Osteoblast (primary cell): ENCODE results near the gene LHX4. TPM values are rescaled to one million over a fixed set of nuclear protein-coding genes. Genes with fewer than 3 reads are reported as not detected.

ENCODE experiments used
- DNase-seq: peaks from one replicate; pipeline ENCODE4 v3.0.0; 2011; ENCODE audit warnings: low spot score, mixed read lengths; ENCODE audit not compliant: insufficient read length; ENCODE audit errors: missing footprints
- H2AFZ ChIP-seq: 2 replicates; pipeline ENCODE4 v1.6.0; 2011; ENCODE audit warnings: mild to moderate bottlenecking, low read length
- H3K27ac ChIP-seq: 2 replicates; pipeline ENCODE4 v1.5.1; 2011; ENCODE audit warnings: mild to moderate bottlenecking, low read depth, low read length, moderate library complexity
- H3K27me3 ChIP-seq: 2 replicates; pipeline ENCODE4 v1.6.0; 2012; ENCODE audit warnings: mild to moderate bottlenecking, control low read depth, inconsistent platforms, low read length, moderate library complexity; ENCODE audit not compliant: insufficient read depth
- H3K36me3 ChIP-seq: 2 replicates; pipeline ENCODE4 v1.5.1; 2011; ENCODE audit warnings: mild to moderate bottlenecking, low read length, control low read depth, moderate library complexity; ENCODE audit not compliant: insufficient read depth
- H3K4me1 ChIP-seq: 2 replicates; pipeline ENCODE4 v1.5.1; 2011; ENCODE audit warnings: mild to moderate bottlenecking, low read length, control low read depth, moderate library complexity; ENCODE audit not compliant: insufficient read depth
- H3K4me2 ChIP-seq: 2 replicates; pipeline ENCODE4 v1.6.0; 2011; ENCODE audit warnings: mild to moderate bottlenecking, low read length; ENCODE audit not compliant: insufficient read depth
- H3K4me3 ChIP-seq: fragments of 200-600 bp; sonication (generic); 3 replicates; pipeline ENCODE4 v1.5.1; 2012; ENCODE audit warnings: mild to moderate bottlenecking, low read length, inconsistent platforms; ENCODE audit not compliant: insufficient read depth
- H3K79me2 ChIP-seq: 2 replicates; pipeline ENCODE4 v1.6.0; 2012; ENCODE audit warnings: mild to moderate bottlenecking, low read length, control low read depth, inconsistent platforms; ENCODE audit not compliant: insufficient read depth
- H3K9me3 ChIP-seq: 2 replicates; pipeline ENCODE4 v1.5.1; 2011; ENCODE audit warnings: low read depth, low read length, control low read depth
- H4K20me1 ChIP-seq: 2 replicates; pipeline ENCODE4 v1.6.0; 2012; ENCODE audit warnings: mild to moderate bottlenecking, low read length, control low read depth; ENCODE audit not compliant: insufficient read depth
- total RNA-seq: library from RNA; depleted of rRNA; stranded (reverse); fragments of >200 nt; gene quantifications from 2 replicates; pipeline ENCODE4 v1.2.3, GENCODE V29; 2012
- TF ChIP-seq, protein P1 (sequence below): IDR thresholded peaks from 2 replicates; pipeline ENCODE4 v1.5.1; 2011; ENCODE audit warnings: mild to moderate bottlenecking, low read depth, low read length, moderate library complexity; ENCODE audit errors: extremely low read depth

LHX4 gene
- total RNA-seq, 1 donor, result not detected

DNA sequence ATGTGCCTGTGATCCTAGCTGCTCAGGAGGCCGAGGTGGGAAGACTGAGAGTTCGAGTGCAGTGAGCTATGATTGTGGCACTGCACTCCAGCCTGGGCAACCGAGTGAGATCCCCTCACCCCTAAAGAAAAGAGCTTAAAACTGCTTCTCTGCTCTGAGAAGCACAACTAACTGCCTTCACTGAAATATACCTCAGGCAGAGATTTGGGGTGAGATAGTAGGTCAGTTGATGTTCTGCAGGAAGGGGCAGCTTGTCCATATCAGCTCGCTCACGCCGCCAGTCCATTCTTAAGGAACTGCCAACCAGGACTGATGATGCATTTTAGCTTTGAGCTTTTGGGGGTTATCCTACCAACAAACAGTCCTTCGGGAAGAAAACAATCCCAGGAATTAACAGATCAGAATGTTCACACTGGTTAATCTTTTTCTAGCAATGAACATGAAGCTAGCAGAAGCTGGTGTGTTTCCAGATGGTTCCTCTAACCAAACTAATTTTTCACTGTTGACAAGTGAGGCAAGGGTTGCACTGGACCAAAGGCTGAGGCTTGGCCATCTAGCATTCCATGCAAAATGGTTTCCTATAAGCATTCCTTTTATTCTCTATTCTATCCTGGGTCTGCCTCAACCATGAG, 31.6 kb downstream of the LHX4 start:
- H2AFZ ChIP-seq, result no peak overlapping the region
- H3K27me3 ChIP-seq, result peaks cover 58% of the 10 kb centered on the region
- H3K36me3 ChIP-seq, result no peaks in the 10 kb centered on the region
- H3K27ac ChIP-seq, result no peak overlapping the region
- no peaks in the 10 kb centered on the region for H3K4me1 ChIP-seq
- H3K4me3 ChIP-seq, result no peak overlapping the region
- no peak overlapping the region for H3K4me2 ChIP-seq
- TF ChIP-seq, protein P1, sequence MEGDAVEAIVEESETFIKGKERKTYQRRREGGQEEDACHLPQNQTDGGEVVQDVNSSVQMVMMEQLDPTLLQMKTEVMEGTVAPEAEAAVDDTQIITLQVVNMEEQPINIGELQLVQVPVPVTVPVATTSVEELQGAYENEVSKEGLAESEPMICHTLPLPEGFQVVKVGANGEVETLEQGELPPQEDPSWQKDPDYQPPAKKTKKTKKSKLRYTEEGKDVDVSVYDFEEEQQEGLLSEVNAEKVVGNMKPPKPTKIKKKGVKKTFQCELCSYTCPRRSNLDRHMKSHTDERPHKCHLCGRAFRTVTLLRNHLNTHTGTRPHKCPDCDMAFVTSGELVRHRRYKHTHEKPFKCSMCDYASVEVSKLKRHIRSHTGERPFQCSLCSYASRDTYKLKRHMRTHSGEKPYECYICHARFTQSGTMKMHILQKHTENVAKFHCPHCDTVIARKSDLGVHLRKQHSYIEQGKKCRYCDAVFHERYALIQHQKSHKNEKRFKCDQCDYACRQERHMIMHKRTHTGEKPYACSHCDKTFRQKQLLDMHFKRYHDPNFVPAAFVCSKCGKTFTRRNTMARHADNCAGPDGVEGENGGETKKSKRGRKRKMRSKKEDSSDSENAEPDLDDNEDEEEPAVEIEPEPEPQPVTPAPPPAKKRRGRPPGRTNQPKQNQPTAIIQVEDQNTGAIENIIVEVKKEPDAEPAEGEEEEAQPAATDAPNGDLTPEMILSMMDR, result no peak
- no peaks in the 10 kb centered on the region for H3K79me2 ChIP-seq
- no peaks in the 10 kb centered on the region for H3K9me3 ChIP-seq
- no peak for DNase-seq
- no peaks in the 10 kb centered on the region for H4K20me1 ChIP-seq

DNA sequence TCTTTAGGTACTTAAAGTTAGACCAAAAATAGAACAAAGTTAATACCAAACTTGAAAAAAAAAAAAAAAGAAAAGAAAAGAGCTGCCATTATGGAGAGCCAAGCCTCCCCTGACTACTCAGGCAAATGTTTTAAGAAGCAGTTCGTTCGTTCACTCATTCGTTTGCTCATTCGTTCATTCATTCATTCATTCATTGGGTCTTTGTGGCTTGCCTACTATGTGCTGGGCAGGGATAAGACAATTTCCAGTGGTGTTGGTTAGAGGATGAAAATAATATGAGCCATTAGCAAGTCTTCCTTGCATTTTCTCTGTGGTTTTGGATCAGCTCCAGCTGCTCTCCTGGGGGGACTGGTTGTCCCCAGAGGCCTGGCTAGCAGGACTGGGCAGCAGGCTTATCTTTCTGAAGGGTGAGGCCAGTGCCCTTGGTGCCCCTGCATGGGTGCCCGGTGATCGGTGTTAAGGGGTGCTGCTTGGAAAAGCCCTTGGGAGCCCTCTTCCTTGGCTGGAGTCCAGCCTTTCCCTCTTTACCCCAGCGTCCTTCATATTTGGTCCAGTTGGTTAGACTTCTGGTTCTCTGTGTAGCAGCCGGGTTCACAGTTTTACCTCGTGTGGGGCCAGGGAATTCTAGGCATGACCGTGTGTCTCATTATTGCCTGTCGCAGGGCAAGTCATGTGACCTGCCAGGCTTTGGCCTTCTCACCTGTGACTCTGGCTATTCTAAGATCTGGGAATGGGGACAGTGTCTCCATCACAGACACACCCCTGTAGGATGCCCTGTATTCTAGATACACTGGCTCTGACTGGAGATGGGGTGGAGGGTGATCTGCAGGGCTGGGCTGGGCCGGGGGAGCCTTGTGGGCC, 32.8 kb downstream of the LHX4 start:
- Histone ChIP-seq H3K36me3 (no peaks in the 10 kb centered on the region), H4K20me1 (no peaks in the 10 kb centered on the region), H3K27ac (no peak overlapping the region), H2AFZ (no peak overlapping the region), H3K4me2 (no peak overlapping the region), H3K9me3 (no peaks in the 10 kb centered on the region), H3K4me1 (no peaks in the 10 kb centered on the region), H3K79me2 (no peaks in the 10 kb centered on the region), H3K27me3 (peaks cover 46% of the 10 kb centered on the region), H3K4me3 (no peak overlapping the region)
- DNase-seq, result peak; percentile 58
- TF ChIP-seq, protein P1, result no peak

DNA sequence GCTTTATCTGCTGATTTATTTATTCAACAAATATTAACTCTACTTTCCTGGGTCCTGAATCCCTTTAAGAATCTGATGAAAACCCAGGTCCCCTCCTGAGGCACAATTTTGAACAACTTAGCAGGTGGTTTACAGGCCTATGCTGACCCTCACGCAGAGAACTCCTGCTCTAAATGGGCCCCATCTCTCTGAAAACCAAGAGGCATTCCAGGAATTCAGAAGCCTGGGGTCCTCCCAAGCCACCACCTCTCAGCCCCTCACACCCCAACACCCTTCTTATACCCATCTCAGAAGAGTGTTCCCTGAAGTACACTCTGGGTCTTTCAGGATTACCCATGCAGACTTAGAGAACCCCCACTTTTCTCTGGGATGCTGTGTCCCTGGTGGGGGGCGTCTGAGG, 34.5 kb downstream of the LHX4 start:
- Histone ChIP-seq H2AFZ (no peak overlapping the region), H3K27me3 (peaks cover 39% of the 10 kb centered on the region), H3K36me3 (no peaks in the 10 kb centered on the region), H3K4me1 (no peaks in the 10 kb centered on the region), H3K27ac (no peak overlapping the region), H3K79me2 (no peaks in the 10 kb centered on the region), H3K4me2 (no peak overlapping the region), H3K9me3 (no peaks in the 10 kb centered on the region), H4K20me1 (no peaks in the 10 kb centered on the region), H3K4me3 (no peak overlapping the region)
- DNase-seq, result peak; percentile 77
- TF ChIP-seq, protein P1, result no peak

DNA sequence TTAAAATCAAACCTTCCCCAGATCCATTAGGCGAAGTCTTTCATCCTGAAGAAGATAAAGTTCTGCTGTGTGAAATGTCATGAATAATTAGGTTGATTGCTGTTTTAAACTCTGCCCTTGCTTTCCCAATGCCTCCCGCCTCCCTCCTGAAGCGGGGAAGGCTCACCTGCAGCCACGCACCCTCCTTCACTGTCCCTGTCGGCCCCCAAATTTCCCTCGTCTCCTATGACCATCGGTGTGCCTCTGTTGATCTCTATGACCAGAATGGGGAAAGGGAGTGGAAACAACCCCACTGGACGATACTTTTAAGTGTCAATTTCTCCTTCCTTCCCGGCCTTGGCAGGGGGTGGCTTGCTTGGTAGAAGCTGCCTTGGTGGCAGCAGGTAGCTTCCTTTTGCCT, 35.1 kb downstream of the LHX4 start:
- Histone ChIP-seq H4K20me1 (no peaks in the 10 kb centered on the region), H3K4me3 (no peak overlapping the region), H3K79me2 (no peaks in the 10 kb centered on the region), H3K4me1 (no peaks in the 10 kb centered on the region), H3K4me2 (no peak overlapping the region), H2AFZ (no peak overlapping the region), H3K9me3 (no peaks in the 10 kb centered on the region), H3K27ac (no peak overlapping the region), H3K27me3 (peaks cover 36% of the 10 kb centered on the region), H3K36me3 (no peaks in the 10 kb centered on the region)
- DNase-seq, result no peak
- TF ChIP-seq, protein P1, result no peak
